ENCODE measurements around the gene HDAC11. TPM values are rescaled to one million over a fixed set of nuclear protein-coding genes. Genes with fewer than 3 reads are reported as not detected.

HDAC11 gene
- total and polyA plus RNA-seq, 2 of the 4 experiments (the other 2 are of a cell fraction), result 9.1 to 11.4 TPM

- no peak for TF ChIP-seq SMC3 (IDR thresholded peaks at IDR 0.05; ENCODE audit: low read depth, low read length)
Observed at GRCh38 chr3:13492976-13493866, 13.1 kb downstream of the HDAC11 start (continued).

GRCh38 chr3:13493867-13494441 is 13.8 kb downstream of the HDAC11 start:
- no peaks in the 10 kb centered on the region; the same call in 1 of the 2 replicates for H4K20me1 ChIP-seq (ENCODE audit: insufficient read depth, low read length)
- H2BK5ac ChIP-seq (ENCODE audit: low read depth, low read length, poor library complexity, severe bottlenecking), result no peak overlapping the region
- H3K9me1 ChIP-seq (ENCODE audit: insufficient read depth, low read length), result no peaks in the 10 kb centered on the region
- no peak overlapping the region for H3K56ac ChIP-seq (ENCODE audit: extremely low read depth, insufficient read depth, low read length)
- no peaks in the 10 kb centered on the region for H3K79me1 ChIP-seq (ENCODE audit: low read depth in 1 of 2, low read length in 2 of 2)
- ChIA-PET POLR2A (ENCODE audit: unreplicated experiment) (no interaction called here), CTCF (interaction anchor here (0.6 to 3.2 kb wide), 9 partner anchors 8 to 164 kb away, joined by 3 to 86 read pairs (median 4); partner anchors contain the start of gene HDAC11)
- no peak overlapping the region for H4K5ac ChIP-seq (ENCODE audit: low read depth, low read length)
- in situ Hi-C loops (cut with MboI; ENCODE audit: low sequenced_read_pairs) (loop anchor here (25.0 kb wide), 2 partner anchors 393 to 618 kb away; partner anchors contain the start of genes CHCHD4 and WNT7A), dilution Hi-C loops (cut with HindIII; ENCODE audit: low sequenced_read_pairs, unreplicated experiment) (no loop called here), intact Hi-C loops (cut with micrococcal nuclease) (no loop called here)
- no peak overlapping the region for H3K23ac ChIP-seq (ENCODE audit: low read depth, low read length)
- H3K27me3 ChIP-seq (ENCODE audit: control insufficient read depth, insufficient read depth, low read length), result no peaks in the 10 kb centered on the region
- H4K8ac ChIP-seq (ENCODE audit: low read depth in 2 of 2, low read length in 2 of 2), result no peak overlapping the region
- H3K9ac ChIP-seq (ENCODE audit: low read depth, low read length), result no peak overlapping the region
- no peak for ATAC-seq (ENCODE audit: low read depth)
- H3K4ac ChIP-seq (ENCODE audit: low read depth, low read length), result no peak overlapping the region
- H2AK9ac ChIP-seq (replicated peaks; ENCODE audit: low read depth, low read length, poor library complexity), result no peak overlapping the region
- no peak overlapping the region for H2BK120ac ChIP-seq (ENCODE audit: low read depth, low read length)
- H2AK5ac ChIP-seq (ENCODE audit: low read depth, low read length), result no peak overlapping the region
- WGBS, 2 experiments (ENCODE audit: extremely low coverage in 2 of 2, insufficient read length in 1 of 2), result 69% methylated on average over 7 of the region's 15 CpGs; no CpG with 5 or more reads in 1 of the 2 experiments
- DNase-seq, result no peak
- no peak overlapping the region for H3K18ac ChIP-seq (ENCODE audit: low read depth, low read length)
- H2AFZ ChIP-seq (replicated peaks; ENCODE audit: low read length, poor library complexity), result no peak overlapping the region
- no peak overlapping the region for H3K4me2 ChIP-seq (ENCODE audit: low read depth, low read length)
- no peak overlapping the region for H4K91ac ChIP-seq (ENCODE audit: insufficient read depth, low read depth, low read length)
- no TSS peak for BruUV-seq (replicated peaks)
- H2BK20ac ChIP-seq (ENCODE audit: low read depth, low read length), result no peak overlapping the region
- peaks cover 3% of the 10 kb centered on the region; the same call in 1 of the 2 replicates for H3K36me3 ChIP-seq (ENCODE audit: control insufficient read depth, insufficient read depth, low read length)
- no peak overlapping the region for H3K27ac ChIP-seq (ENCODE audit: insufficient read depth, low read length)
- 0 out of 2 replicates have a peak, but pooled peaks cover 1% of the 10 kb centered on the region for H3K4me1 ChIP-seq (ENCODE audit: control insufficient read depth, insufficient read depth, low read length)
- H3K9me3 ChIP-seq (ENCODE audit: control insufficient read depth, insufficient read depth, low read length), result no peaks in the 10 kb centered on the region
- no peak overlapping the region for H2BK15ac ChIP-seq (ENCODE audit: low read depth, low read length)
- H3K14ac ChIP-seq (replicated peaks; ENCODE audit: low read depth, low read length), result no peak overlapping the region
- H3K4me3 ChIP-seq (ENCODE audit: insufficient read depth, low read depth, low read length), result no peak overlapping the region
- TF ChIP-seq POLR2A (IDR thresholded peaks at IDR 0.05; ENCODE audit: low read depth, low read length) (no peak), RAD21 (IDR thresholded peaks at IDR 0.05; ENCODE audit: low read length) (no peak), CHD1 (IDR thresholded peaks at IDR 0.05; ENCODE audit: low read depth, low read length) (no peak), MXI1 (IDR thresholded peaks at IDR 0.05; ENCODE audit: borderline replicate concordance, low read depth, low read length) (no peak), ELK1 (IDR thresholded peaks at IDR 0.05; ENCODE audit: borderline replicate concordance, low read depth, low read length) (no peak), NFE2L2 (IDR thresholded peaks at IDR 0.05; ENCODE audit: low read depth, low read length) (no peak), BHLHE40 (IDR thresholded peaks at IDR 0.05; ENCODE audit: low read depth, low read length) (no peak), CEBPB (IDR thresholded peaks at IDR 0.05; ENCODE audit: low read depth, low read length) (no peak), MAZ (IDR thresholded peaks at IDR 0.05; ENCODE audit: borderline replicate concordance, low read depth, low read length) (no peak), RCOR1 (IDR thresholded peaks at IDR 0.05; ENCODE audit: insufficient replicate concordance, low read length) (no peak), CTCF (conservative IDR thresholded peaks at IDR 0.05; ENCODE audit: low read depth, low read length) (no peak), MAFK (IDR thresholded peaks at IDR 0.05; ENCODE audit: low read depth, low read length) (no peak)

Data from IMR-90 (cell line).